Measurements from ENCODE around the gene FGD4.

Gene FGD4

GRCh38 chr12:32533971-32534590, 134.7 kb downstream of the FGD4 start:
- Histone ChIP-seq H3K36me3 (no peaks in the 10 kb centered on the region), H3K27ac (no peak overlapping the region), H3K27me3 (ENCODE audit: insufficient read depth, low read depth, severe bottlenecking) (no peaks in the 10 kb centered on the region), H3K4me3 (ENCODE audit: low read depth, low read length) (no peak overlapping the region), H3K9me3 (ENCODE audit: severe bottlenecking) (no peaks in the 10 kb centered on the region)
- peak; percentile 16 for DNase-seq
- TF ChIP-seq CTCF (IDR thresholded peaks at IDR 0.05; ENCODE audit: low read depth, low read length) = no peak

- H3K4me3 ChIP-seq (ENCODE audit: low read depth, low read length) = no peak overlapping the region
- no peaks in the 10 kb centered on the region for H3K9me3 ChIP-seq (ENCODE audit: severe bottlenecking)
- TF ChIP-seq CTCF (IDR thresholded peaks at IDR 0.05; ENCODE audit: low read depth, low read length) = no peak
- H3K36me3 ChIP-seq = no peaks in the 10 kb centered on the region
- no peaks in the 10 kb centered on the region for H3K27me3 ChIP-seq (ENCODE audit: insufficient read depth, low read depth, severe bottlenecking)
- H3K27ac ChIP-seq = no peak overlapping the region
- no peak for DNase-seq
Observed at GRCh38 chr12:32534698-32535097, 135.3 kb downstream of the FGD4 start.

GRCh38 chr12:32535288-32535999, 136.1 kb downstream of the FGD4 start:
- no peak for DNase-seq
- Histone ChIP-seq H3K4me3 (ENCODE audit: low read depth, low read length) (no peak overlapping the region), H3K36me3 (no peaks in the 10 kb centered on the region), H3K27ac (no peak overlapping the region), H3K27me3 (ENCODE audit: insufficient read depth, low read depth, severe bottlenecking) (no peaks in the 10 kb centered on the region), H3K9me3 (ENCODE audit: severe bottlenecking) (no peaks in the 10 kb centered on the region)
- TF ChIP-seq CTCF (IDR thresholded peaks at IDR 0.05; ENCODE audit: low read depth, low read length) = no peak

- no peak overlapping the region for H3K27ac ChIP-seq
- DNase-seq = no peak
- no peak for TF ChIP-seq CTCF (IDR thresholded peaks at IDR 0.05; ENCODE audit: low read depth, low read length)
- no peak overlapping the region for H3K4me3 ChIP-seq (ENCODE audit: low read depth, low read length)
- no peaks in the 10 kb centered on the region for H3K9me3 ChIP-seq (ENCODE audit: severe bottlenecking)
- H3K36me3 ChIP-seq = no peaks in the 10 kb centered on the region
- H3K27me3 ChIP-seq (ENCODE audit: insufficient read depth, low read depth, severe bottlenecking) = no peaks in the 10 kb centered on the region
Observed at GRCh38 chr12:32536000-32536345, 136.6 kb downstream of the FGD4 start.

GRCh38 chr12:32541754-32542374, 142.5 kb downstream of the FGD4 start:
- Histone ChIP-seq H3K9me3 (ENCODE audit: severe bottlenecking) (no peaks in the 10 kb centered on the region), H3K27me3 (ENCODE audit: insufficient read depth, low read depth, severe bottlenecking) (no peaks in the 10 kb centered on the region), H3K36me3 (no peaks in the 10 kb centered on the region), H3K4me3 (ENCODE audit: low read depth, low read length) (no peak overlapping the region), H3K27ac (no peak overlapping the region)
- no peak for DNase-seq
- TF ChIP-seq CTCF (IDR thresholded peaks at IDR 0.05; ENCODE audit: low read depth, low read length) = no peak
